ENCODE results near the gene SYNRG.
A peak's percentile ranks its signal among the peaks of the same experiment; 100 is the strongest.

SYNRG gene

DNA sequence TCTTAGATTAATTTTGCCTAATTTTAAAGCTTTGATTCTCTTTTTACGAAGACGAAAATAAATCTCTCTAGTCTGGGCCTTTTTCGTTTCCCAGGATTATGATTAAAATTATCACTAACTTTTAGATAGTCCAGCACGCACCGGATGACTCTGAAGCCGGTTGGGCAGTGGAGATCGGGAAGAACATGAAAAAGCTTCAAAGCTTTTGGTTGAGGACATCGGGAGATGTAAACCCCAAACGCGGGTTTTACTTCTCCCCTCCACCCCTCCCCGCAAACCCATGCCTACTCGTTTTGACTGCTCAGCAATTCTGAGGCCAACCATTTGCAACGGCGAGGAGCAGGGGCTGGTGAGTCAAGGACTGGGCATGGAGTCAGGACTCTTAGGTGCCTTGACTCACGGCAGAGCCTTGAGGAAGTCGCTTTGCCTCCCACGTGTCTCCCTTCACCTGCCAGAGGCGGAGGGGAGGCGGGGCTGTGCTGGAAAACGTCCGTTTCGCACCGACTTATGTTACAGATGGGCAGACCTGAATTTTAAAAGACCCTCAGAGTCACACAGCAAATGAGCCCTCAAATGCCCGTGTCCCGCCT is 120.5 kb downstream of the SYNRG start (continued):
- TF ChIP-seq, protein P1, sequence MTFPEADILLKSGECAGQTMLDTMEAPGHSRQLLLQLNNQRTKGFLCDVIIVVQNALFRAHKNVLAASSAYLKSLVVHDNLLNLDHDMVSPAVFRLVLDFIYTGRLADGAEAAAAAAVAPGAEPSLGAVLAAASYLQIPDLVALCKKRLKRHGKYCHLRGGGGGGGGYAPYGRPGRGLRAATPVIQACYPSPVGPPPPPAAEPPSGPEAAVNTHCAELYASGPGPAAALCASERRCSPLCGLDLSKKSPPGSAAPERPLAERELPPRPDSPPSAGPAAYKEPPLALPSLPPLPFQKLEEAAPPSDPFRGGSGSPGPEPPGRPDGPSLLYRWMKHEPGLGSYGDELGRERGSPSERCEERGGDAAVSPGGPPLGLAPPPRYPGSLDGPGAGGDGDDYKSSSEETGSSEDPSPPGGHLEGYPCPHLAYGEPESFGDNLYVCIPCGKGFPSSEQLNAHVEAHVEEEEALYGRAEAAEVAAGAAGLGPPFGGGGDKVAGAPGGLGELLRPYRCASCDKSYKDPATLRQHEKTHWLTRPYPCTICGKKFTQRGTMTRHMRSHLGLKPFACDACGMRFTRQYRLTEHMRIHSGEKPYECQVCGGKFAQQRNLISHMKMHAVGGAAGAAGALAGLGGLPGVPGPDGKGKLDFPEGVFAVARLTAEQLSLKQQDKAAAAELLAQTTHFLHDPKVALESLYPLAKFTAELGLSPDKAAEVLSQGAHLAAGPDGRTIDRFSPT (tag by site-specific recombination; IDR thresholded peaks at IDR 0.05): peak; percentile 56
- TF ChIP-seq ZNF621 (tag by site-specific recombination; IDR thresholded peaks at IDR 0.05) (no peak), ZNF426 (tag by site-specific recombination; IDR thresholded peaks at IDR 0.05) (no peak), GFI1B (tag by site-specific recombination; IDR thresholded peaks at IDR 0.05) (no peak), ZNF221 (tag by site-specific recombination; IDR thresholded peaks at IDR 0.05; ENCODE audit: borderline replicate concordance) (no peak), TRIM28 (IDR thresholded peaks at IDR 0.05; ENCODE audit: borderline replicate concordance, low read length) (no peak), ZXDB (tag by site-specific recombination; IDR thresholded peaks at IDR 0.05) (peak; percentile 36)

DNA sequence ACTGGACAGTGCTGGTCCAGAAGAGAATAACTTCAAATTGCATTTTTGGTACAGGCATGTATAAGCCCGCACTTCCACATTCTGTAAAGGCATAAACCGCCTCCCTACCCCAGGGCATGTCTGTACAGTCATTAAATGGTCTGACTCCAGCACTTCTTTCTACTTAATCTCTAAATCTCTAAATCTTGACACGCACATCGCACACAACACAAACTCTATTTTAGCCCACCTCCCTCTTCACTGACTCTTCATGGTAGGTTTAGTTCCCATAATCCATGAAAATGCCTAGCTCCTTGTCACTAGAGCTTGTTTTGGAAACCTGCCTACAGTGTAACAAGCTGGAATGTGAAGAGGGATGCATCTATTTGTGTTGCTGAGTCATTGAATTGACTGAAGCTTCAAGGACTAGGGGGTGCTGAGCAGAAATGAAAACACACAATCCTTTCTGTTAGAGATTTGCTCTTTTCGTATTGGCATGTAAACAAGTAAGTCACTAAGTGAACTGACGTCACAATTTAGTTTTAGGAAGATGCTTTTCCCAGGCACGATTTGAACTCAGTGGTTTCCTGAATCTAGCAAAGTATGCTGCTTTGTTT is 121.1 kb downstream of the SYNRG start:
- Histone ChIP-seq H3K27ac (ENCODE audit: extremely low read depth, low read depth, low read length) (peak overlapping the region; percentile 94), H3K4me3 (ENCODE audit: low read depth, low read length) (no peak overlapping the region; the same call in 1 of the 2 replicates), H3K4me1 (ENCODE audit: control insufficient read depth, insufficient read depth, low read length) (peaks cover 21% of the 10 kb centered on the region), H3K36me3 (ENCODE audit: control insufficient read depth in 2 of 2, insufficient read depth in 1 of 2, low read length in 2 of 2) (no peaks in the 10 kb centered on the region), H3K9me3 (ENCODE audit: control insufficient read depth, insufficient read depth, low read depth, low read length) (no peaks in the 10 kb centered on the region)
- POLR2A ChIA-PET: interaction anchor here (0.5 to 1.1 kb wide), 4 partner anchors 26 to 122 kb away, joined by 3 to 8 read pairs (median 4); partner anchors contain the start of genes ACACA, SYNRG and TADA2A
- CTCF ChIA-PET: interaction anchor here (0.6 to 1.2 kb wide), 3 partner anchors 82 to 114 kb away, joined by 3 to 6 read pairs (median 3); no protein-coding TSS in a partner anchor
- TF ChIP-seq, protein P2, sequence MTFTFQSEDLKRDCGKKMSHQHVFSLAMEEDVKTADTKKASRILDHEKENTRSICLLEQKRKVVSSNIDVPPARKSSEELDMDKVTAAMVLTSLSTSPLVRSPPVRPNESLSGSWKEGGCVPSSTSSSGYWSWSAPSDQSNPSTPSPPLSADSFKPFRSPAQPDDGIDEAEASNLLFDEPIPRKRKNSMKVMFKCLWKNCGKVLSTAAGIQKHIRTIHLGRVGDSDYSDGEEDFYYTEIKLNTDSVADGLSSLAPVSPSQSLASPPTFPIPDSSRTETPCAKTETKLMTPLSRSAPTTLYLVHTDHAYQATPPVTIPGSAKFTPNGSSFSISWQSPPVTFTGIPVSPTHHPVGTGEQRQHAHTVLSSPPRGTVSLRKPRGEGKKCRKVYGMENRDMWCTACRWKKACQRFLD (tag by site-specific recombination; IDR thresholded peaks at IDR 0.05): no peak
- TF ChIP-seq, protein P3, sequence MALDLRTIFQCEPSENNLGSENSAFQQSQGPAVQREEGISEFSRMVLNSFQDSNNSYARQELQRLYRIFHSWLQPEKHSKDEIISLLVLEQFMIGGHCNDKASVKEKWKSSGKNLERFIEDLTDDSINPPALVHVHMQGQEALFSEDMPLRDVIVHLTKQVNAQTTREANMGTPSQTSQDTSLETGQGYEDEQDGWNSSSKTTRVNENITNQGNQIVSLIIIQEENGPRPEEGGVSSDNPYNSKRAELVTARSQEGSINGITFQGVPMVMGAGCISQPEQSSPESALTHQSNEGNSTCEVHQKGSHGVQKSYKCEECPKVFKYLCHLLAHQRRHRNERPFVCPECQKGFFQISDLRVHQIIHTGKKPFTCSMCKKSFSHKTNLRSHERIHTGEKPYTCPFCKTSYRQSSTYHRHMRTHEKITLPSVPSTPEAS (tag by site-specific recombination; IDR thresholded peaks at IDR 0.05): peak; percentile 46; the same call in 1 of the 2 replicates
- TF ChIP-seq ZNF211 (tag by site-specific recombination; IDR thresholded peaks at IDR 0.05; ENCODE audit: low read depth) (no peak), ZNF398 (tag by site-specific recombination; IDR thresholded peaks at IDR 0.05) (peak; percentile 75), ZSCAN18 (tag by site-specific recombination; IDR thresholded peaks at IDR 0.05) (no peak), ZFP69B (tag by site-specific recombination; IDR thresholded peaks at IDR 0.05) (peak; percentile 70; the same call in 1 of the 2 replicates), ZBTB7A (tag by site-specific recombination; IDR thresholded peaks at IDR 0.05; ENCODE audit: low read depth) (no peak), BCL11A (tag by site-specific recombination; IDR thresholded peaks at IDR 0.05; ENCODE audit: low read depth) (peak; percentile 78; the same call in 1 of the 2 replicates), ZNF23 (tag by site-specific recombination; IDR thresholded peaks at IDR 0.05; ENCODE audit: borderline replicate concordance) (no peak), GLIS2 (tag by site-specific recombination; IDR thresholded peaks at IDR 0.05) (no peak), ZNF514 (tag by site-specific recombination; IDR thresholded peaks at IDR 0.05) (no peak), ZNF544 (tag by site-specific recombination; IDR thresholded peaks at IDR 0.05) (no peak), ZNF394 (tag by site-specific recombination; IDR thresholded peaks at IDR 0.05; ENCODE audit: borderline replicate concordance) (no peak; the same call in 1 of the 2 replicates), PBX3 (CRISPR knock-in tag; IDR thresholded peaks at IDR 0.05) (no peak), ZNF311 (tag by site-specific recombination; IDR thresholded peaks at IDR 0.05; ENCODE audit: borderline replicate concordance) (no peak), ZNF701 (tag by site-specific recombination; IDR thresholded peaks at IDR 0.05) (no peak), CTCF (tag by site-specific recombination; IDR thresholded peaks at IDR 0.05) (no peak), HOXD13 (CRISPR knock-in tag; IDR thresholded peaks at IDR 0.05; ENCODE audit: borderline replicate concordance) (no peak)
